Cortex of kidney (tissue), 1 donor: ENCODE measurements around the gene PTPRN2.

Source experiments
- DNase-seq: peaks from one replicate; lab custom pipeline; 2025; lab: John Stamatoyannopoulos, UW

The PTPRN2 gene

DNA sequence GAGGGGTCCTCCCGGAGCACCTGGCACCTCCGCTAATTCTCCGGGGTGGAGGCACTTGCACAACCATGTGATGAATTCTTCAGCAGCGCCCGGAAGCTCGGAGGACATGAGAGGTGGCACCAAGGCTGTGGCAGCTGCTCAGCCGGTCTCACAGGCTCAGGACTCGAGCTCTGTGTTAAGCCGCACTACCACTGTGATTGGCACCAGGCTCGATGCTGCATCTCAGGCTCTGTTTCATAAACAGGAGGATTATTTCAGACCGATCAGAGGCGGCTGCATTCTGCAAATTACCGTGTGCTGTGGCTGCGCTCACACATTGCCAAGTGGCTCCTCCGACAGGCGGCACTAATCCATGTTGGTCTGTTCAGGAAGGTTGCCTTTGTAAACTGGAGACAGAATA lies 755.6 kb downstream of the PTPRN2 start:
- no peak for DNase-seq

DNA sequence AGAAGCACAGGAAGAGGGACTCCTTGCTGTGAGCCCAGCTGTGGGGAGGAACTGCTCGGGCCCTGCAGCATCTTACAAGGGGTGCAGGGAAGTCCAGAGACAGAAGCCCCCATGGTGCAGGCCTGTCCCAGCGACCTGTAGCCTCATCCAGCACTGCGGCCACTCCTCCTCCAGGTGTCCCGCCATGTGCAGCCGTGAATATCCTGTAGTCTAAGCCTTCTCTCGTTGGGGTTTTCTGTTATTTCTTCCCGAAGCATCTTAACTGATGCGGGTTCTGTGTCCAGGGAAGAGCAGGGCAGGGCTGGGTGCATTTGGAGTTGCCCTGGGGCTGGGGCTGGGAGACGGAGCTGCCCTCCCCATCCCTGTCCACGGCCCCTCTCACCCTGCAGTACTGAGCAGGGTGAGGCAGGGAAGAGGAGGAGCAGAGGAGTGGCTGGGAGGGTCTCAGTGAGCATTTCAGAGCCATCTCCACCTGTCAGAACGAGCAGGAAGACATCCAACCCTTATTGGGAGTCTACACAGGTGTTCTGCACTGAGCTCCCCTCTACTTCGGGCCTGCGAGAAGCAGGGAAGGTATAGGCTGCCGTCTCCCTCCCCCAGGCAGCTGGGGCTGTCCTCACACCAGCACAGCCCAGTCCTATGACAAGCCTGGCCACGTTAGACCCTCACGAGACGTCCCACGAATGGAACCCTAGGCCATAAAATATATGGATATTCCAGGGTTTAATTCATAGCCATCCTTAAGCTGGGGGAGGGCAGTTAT lies 756.3 kb downstream of the PTPRN2 start:
- no peak for DNase-seq

GRCh38 chr7:157830331-157830730 lies 757.3 kb downstream of the PTPRN2 start:
- no peak for DNase-seq

DNA sequence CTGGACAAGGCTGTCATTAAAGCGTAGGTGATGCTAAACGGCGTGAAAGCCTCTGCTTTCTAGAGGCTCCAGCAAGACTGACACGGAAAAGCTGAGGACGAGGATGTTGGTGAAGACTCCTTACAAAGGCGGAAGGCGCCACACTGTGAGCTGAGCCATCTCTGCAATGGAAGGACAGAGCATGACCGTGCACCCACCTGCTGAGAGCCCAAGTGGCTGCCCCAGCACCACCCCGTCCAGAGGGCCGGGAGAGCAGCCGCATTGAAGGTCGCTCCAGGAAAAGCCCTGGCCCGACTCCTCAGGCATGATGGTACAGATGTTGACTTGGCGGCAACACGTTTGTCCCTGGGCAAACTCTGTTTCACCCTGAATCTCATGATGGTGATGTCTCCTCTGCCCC lies 758.1 kb downstream of the PTPRN2 start:
- no peak for DNase-seq

- no peak for DNase-seq
Observed at GRCh38 chr7:157828881-157829280, 758.7 kb downstream of the PTPRN2 start.

DNA sequence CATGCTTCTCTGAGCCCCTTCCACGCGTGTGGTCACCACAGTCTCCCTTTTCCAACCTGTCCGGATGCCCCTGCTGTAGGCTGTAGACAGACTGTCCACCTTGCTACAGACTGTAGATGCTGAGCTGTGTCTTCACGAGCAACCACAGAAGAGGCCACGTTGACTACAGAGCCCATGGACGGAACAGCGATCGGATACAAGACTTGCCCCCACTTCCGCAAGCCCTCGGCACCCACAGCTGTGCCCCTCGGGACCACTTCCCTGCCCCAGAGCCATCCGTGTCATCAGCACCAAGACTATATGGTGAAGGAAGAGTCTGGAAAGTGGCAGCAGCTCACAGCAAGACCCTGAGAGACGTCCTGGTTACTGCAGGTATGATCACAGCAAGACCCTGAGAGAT lies 759.4 kb downstream of the PTPRN2 start:
- no peak for DNase-seq

- no peak for DNase-seq
Observed at GRCh38 chr7:157827863-157828160, 759.8 kb downstream of the PTPRN2 start.

DNA sequence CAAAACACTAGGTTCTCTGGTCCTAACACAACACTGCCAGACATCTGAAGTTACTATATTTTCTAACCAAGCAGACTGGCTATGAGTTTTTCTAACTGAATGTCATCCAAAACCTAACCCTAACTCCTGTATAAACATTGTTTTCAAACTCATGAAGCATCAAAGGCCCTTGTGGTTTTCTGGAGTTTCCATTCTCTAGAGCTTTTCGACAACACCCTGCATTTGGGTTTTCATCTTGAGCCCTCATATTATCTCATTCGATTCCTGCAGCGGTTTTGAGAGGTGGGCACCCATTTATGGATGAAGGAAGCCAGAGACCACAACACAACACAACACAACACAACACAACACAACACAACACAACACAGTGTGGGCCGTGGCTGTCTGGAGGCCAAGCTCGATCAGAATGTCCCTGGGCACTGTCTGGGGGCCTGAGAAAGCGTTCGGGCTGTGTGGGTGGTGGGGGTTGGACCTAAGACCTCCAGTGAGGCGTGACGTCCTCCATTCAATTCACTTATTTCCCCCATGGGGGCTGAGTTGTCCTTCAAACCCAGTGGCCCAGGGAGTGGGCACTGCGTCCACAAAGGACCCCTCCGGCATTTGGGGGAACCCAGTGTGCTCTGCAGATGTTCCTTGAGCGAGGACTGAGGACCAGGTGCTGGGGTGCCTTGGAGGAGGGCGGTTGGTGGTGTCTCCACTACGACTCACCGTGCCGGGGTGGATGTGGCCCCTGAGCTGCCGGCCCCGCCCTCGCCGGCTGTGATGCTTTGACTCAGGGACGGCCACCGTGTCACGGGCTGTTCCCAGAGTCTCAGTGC lies 760.4 kb downstream of the PTPRN2 start:
- no peak for DNase-seq

- DNase-seq = no peak
Observed at GRCh38 chr7:157826566-157826965, 761.1 kb downstream of the PTPRN2 start.

DNA sequence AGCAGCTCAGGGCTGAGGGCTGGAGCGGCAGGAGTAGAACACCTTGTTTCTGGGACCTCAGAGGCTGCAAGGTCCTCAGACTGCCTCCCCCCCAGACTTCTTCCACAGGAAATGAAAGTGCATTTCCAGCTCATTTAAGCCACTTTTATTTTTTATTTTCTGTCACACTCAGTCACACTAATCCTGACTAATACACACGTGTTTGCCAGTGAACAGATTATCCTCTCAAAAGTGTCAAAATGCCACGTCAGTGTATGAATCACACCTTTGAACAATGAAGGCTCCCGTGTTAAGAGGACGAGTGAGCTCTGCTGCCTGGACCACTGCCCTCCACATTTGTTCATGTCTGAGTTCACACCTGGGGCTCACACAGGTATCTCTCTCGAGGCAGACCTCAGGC lies 762.3 kb downstream of the PTPRN2 start:
- DNase-seq = no peak

DNA sequence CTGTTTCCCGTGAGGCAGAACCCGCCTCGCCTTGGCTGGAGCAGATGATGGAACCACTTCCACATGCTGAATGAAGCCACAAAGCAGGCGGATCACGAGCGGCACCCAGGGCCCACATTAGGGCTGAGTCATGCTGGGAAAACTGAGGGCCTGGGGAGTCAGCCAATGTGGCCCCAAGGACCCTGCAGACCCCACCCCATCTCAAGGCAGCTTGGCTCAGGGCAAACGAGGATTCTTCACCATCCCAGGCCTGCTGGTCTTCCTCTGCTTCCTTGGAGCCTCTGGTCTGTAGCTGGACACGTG lies 762.9 kb downstream of the PTPRN2 start:
- no peak for DNase-seq

DNA sequence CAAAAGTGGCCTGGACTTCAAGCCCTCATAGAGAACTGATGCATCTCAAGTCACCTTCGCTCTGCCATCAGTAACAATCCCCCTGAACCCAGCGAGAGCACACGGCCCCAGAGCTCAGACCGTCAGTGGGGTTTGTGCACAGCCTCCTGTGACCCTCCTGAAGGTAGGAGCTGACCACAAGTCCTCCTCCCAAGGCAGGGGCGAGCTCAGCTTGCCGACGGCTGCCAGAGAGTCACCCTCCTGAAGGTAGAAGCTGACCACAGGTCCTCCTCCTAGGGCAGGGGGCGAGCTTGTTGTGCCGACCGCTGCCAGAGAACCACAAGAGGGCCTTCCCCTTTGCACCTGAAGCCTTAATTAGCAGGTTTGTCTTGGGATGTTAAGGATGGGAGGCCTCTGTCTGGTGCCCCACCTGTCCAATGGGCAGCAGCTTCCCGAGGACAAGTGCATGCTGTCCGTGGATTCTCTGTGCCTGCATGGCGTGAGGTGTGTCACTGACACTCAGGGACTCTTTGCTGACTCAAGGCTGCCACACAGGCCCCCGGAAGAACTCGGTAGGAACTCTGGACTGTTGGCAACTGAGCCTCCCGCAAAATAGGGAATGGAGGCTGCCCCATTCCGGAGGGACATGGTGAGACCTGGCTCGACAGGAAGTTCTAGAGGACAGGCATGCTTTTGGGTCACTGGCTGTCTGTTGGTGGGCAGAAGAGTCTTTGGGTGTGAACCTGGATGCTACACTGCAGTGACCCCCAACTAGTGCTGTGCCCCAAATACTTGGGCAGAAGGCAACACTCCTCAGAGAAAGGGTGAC lies 763.4 kb downstream of the PTPRN2 start:
- DNase-seq = no peak

DNA sequence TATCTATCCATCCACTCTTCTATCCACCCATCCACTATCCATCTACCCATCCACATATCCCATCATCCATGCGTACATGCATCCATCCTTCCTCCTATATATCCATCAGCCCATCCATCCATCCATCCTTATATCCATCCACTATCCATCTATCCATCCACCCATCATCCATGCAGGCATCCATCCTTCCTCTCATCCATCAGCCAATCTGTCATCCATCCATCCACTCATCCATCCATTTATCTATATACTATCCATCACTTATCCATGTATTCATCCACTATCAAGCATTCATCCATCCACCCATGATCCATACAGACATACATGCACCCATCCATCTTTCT lies 765.0 kb downstream of the PTPRN2 start:
- no peak for DNase-seq

DNA sequence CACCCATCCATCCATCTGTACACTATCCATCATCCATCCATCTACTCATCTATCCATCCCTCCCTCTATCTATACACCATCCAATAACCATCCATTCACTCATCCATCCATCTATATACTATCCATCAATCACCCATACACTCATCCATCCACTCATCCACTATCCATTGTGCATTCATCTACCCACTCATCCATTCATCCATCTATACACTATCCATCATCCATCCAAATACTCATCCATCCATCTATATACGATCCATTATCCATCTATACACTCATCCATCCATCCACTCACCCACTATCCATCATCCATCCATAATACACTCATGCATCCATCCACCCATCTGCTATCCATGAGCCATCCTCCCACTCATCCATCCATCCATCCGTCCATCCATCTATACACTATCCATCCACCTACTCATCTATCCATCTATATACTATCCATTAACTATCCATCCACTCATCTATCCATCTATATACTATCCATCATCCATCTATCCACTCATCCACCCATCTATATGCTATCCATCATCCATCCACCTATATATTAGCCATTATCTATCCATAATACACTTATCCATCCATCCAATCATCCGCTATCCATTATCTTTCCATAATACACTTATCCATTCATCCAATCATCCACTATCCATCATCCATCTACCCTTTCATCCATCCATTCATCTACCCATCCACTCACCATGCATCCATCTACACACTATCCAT lies 765.5 kb downstream of the PTPRN2 start:
- DNase-seq = no peak

GRCh38 chr7:157820796-157821195 lies 766.8 kb downstream of the PTPRN2 start:
- DNase-seq = no peak

- no peak for DNase-seq
Observed at GRCh38 chr7:157819455-157819807, 768.2 kb downstream of the PTPRN2 start.

- no peak for DNase-seq
Observed at GRCh38 chr7:157818701-157819454, 768.7 kb downstream of the PTPRN2 start.

DNA sequence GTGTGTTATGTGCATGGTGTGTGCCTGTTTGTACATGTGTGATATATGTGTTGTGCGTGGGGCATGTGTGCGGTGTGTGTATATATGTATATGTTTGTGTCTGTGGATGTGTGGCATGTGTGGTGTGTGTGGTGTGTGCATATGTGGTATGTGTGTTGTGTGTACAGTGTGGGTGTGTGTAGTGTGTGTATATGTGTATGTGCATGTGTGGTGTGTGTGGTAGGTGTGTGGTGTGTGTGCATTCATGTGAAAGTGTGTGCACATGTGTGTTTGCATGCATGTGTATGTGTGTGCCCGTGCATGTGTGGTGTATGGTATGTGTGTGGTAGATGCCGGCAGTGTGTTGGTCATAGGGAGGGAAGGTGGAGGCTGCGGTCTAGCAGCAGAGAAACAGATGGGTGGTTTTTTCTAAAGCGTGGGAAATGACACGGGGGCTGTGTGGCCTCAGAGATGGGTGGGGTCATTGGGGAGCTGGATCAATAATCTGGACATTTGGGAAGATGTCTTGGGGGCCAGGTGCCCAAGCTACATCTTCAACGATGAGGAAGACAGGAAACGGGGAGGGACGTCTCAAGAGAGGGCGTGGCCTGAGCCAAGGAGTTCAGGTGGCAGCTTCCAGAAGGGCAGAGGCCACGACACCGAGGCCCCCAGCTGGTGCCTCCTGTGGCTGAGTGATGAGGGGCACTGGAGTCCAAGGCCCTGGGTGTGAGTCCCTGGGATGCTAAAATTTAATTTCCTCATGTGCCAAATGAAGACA lies 769.5 kb downstream of the PTPRN2 start:
- DNase-seq = no peak

GRCh38 chr7:157817433-157817832 lies 770.2 kb downstream of the PTPRN2 start:
- no peak for DNase-seq

- DNase-seq = no peak
Observed at GRCh38 chr7:157816526-157817250, 770.9 kb downstream of the PTPRN2 start.
